Smooth muscle cell (in vitro differentiated cells): ENCODE results near the gene AGR3. TPM values are rescaled to one million over a fixed set of nuclear protein-coding genes. Genes with fewer than 3 reads are reported as not detected.

Source experiments
- DNase-seq: peaks from one replicate; lab custom pipeline; 2025; ENCODE audit not compliant: unreplicated experiment; lab: John Stamatoyannopoulos, UW
- H2AFZ ChIP-seq: fragments of 200-600 bp; sonication (generic); 2 replicates; pipeline ENCODE4 v1.6.0; 2016; ENCODE audit warnings: antibody characterized with exemption, low read depth, mild to moderate bottlenecking
- H3F3A ChIP-seq: fragments of 200-600 bp; sonication (generic); 2 replicates; pipeline ENCODE4 v1.6.0; 2017; ENCODE audit warnings: antibody characterized with exemption, low read depth
- H3K27ac ChIP-seq: fragments of 200-600 bp; sonication (generic); 2 replicates; pipeline ENCODE4 v1.5.1; 2016; ENCODE audit warnings: low read depth, mild to moderate bottlenecking
- H3K27me3 ChIP-seq: fragments of 200-600 bp; sonication (generic); 2 replicates; pipeline ENCODE4 v1.6.1; 2016; ENCODE audit warnings: low read depth, mild to moderate bottlenecking
- H3K36me3 ChIP-seq: fragments of 200-600 bp; sonication (generic); 2 replicates; pipeline ENCODE4 v1.5.1; 2016; ENCODE audit warnings: low read depth
- H3K4me1 ChIP-seq: fragments of 200-600 bp; sonication (generic); 2 replicates; pipeline ENCODE4 v1.5.1; 2016; ENCODE audit warnings: low read depth
- H3K4me2 ChIP-seq: fragments of 200-600 bp; sonication (generic); 2 replicates; pipeline ENCODE4 v1.6.0; 2016; ENCODE audit warnings: mild to moderate bottlenecking
- H3K4me3 ChIP-seq: fragments of 200-600 bp; sonication (generic); 2 replicates; pipeline ENCODE4 v1.5.1; 2016; ENCODE audit warnings: mild to moderate bottlenecking
- H3K79me2 ChIP-seq: fragments of 200-600 bp; sonication (generic); 2 replicates; pipeline ENCODE4 v1.6.0; 2016; ENCODE audit warnings: low read depth, mild to moderate bottlenecking
- H3K9ac ChIP-seq: fragments of 200-600 bp; sonication (generic); 2 replicates; pipeline ENCODE4 v1.6.0; 2016; ENCODE audit warnings: low read depth
- H3K9me3 ChIP-seq: fragments of 200-600 bp; sonication (generic); replicated peaks from 2 replicates; pipeline ENCODE4 v1.5.1; 2016; ENCODE audit warnings: low read depth
- H4K20me1 ChIP-seq: fragments of 200-600 bp; sonication (generic); 2 replicates; pipeline ENCODE4 v1.6.0; 2016; ENCODE audit warnings: low read depth
- WGBS: methylation state at CpG from one replicate; pipeline ENCODE4 v1.1.7; 2016; ENCODE audit warnings: low lambda C conversion rate; 5-methylcytosine and 5-hydroxymethylcytosine counted together
- polyA plus RNA-seq: library from polyadenylated mRNA; unstranded; fragments of >200 nt; fragmentation: Nextera tagmentation; extraction: Ambion mirVana; gene quantifications from 2 replicates; pipeline ENCODE4 v1.2.1, GENCODE V29; 2016
- total RNA-seq: library from RNA; depleted of rRNA; stranded (reverse); fragments of >200 nt; gene quantifications from 2 replicates; pipeline ENCODE4 v1.2.3, GENCODE V29; 2014
- TF ChIP-seq, protein P1 (sequence below): fragments of 200-600 bp; sonication (generic); IDR thresholded peaks from 2 replicates; pipeline ENCODE4 v1.5.1; 2017; ENCODE audit warnings: borderline replicate concordance, mild to moderate bottlenecking, antibody characterized with exemption; ENCODE audit not compliant: insufficient read depth, poor library complexity, severe bottlenecking

AGR3 gene
- total and polyA plus RNA-seq, 2 experiments from 2014 or later: not detected

DNA sequence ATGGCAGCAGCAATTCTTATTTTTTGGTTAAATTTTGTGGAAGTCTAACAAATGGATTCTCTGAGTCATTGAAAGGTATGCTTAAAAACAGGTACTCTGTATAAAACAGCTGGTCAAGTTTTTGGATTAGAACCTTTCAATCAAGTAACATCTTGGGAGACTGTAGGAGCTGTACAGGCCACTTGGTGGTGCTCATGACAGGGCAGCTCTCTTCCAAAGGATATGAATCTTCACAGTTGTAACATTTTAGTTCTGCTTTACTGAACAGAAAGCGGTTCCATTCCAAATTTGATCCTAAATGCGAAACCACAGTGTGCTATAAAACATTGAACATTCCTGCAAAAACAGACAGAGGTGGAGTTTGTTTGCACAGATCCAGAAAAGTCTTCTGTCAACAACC, 44.5 kb upstream of the AGR3 start:
- DNase-seq: no peak
- H3K4me2 ChIP-seq: no peak overlapping the region

DNA sequence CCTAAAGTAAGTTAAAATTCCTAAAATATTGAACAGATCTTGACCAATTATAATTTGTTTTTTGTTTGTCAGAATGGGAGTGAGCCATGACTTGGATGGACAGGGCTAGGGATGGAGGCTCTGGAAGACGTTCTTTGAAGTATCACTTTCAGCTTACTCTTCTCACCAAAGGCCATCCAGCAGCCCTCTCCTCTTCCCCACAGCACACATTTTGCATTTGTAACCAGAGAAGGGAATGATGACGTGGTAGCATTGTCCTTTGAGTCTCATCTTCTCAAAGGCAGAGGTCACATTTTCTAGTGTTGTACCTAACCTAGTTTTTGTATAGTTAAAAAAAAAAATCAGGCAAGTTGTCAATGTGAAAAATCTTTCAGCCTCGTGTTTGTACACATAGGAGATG, 43.8 kb upstream of the AGR3 start:
- DNase-seq: no peak
- no peak overlapping the region for H3K4me3 ChIP-seq
- TF ChIP-seq, protein P1, sequence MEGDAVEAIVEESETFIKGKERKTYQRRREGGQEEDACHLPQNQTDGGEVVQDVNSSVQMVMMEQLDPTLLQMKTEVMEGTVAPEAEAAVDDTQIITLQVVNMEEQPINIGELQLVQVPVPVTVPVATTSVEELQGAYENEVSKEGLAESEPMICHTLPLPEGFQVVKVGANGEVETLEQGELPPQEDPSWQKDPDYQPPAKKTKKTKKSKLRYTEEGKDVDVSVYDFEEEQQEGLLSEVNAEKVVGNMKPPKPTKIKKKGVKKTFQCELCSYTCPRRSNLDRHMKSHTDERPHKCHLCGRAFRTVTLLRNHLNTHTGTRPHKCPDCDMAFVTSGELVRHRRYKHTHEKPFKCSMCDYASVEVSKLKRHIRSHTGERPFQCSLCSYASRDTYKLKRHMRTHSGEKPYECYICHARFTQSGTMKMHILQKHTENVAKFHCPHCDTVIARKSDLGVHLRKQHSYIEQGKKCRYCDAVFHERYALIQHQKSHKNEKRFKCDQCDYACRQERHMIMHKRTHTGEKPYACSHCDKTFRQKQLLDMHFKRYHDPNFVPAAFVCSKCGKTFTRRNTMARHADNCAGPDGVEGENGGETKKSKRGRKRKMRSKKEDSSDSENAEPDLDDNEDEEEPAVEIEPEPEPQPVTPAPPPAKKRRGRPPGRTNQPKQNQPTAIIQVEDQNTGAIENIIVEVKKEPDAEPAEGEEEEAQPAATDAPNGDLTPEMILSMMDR: no peak

More for the DNA sequence above, 44.5 kb upstream of the AGR3 start:
- TF ChIP-seq, protein P1: peak; percentile 53
- Histone ChIP-seq H3K9ac (no peak overlapping the region), H2AFZ (peak overlapping the region; percentile 60), H3K4me1 (peaks cover 8% of the 10 kb centered on the region), H3K36me3 (no peaks in the 10 kb centered on the region), H3F3A (no peaks in the 10 kb centered on the region), H3K27me3 (no peaks in the 10 kb centered on the region), H3K9me3 (no peaks in the 10 kb centered on the region), H3K27ac (peak overlapping the region; percentile 20), H3K4me3 (no peak overlapping the region), H4K20me1 (no peaks in the 10 kb centered on the region), H3K79me2 (no peaks in the 10 kb centered on the region)
- WGBS: 61% methylated on average over 2 of the region's 2 CpGs

DNA sequence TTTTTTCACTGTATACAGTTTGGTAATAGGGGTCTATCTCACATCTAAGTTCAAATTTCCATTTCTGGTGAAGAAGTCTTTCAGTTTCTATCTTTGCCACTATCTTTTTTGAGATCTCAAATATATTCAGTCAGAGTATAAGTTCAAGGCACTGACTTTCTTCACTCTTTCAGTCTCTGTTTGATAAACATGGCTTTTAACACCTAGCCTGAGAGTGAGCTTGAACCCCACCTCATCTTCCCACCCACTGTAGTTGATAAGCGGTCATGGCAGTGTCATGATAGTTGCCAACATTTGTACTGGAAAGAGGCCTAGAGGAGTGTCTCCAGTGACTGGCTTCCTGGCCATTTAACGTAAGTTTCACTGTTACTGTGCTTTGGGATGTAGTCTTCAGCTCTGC, 41.2 kb upstream of the AGR3 start:
- no peak overlapping the region for H3K4me2 ChIP-seq
- H2AFZ ChIP-seq: no peak overlapping the region
- TF ChIP-seq, protein P1: no peak
- no peak for DNase-seq
- H3K4me3 ChIP-seq: no peak overlapping the region
- H3K4me1 ChIP-seq: peaks cover 11% of the 10 kb centered on the region
- no peak overlapping the region for H3K27ac ChIP-seq
- no peaks in the 10 kb centered on the region for H3K9me3 ChIP-seq
- H3F3A ChIP-seq: no peaks in the 10 kb centered on the region
- no peaks in the 10 kb centered on the region for H3K27me3 ChIP-seq
- no peaks in the 10 kb centered on the region for H3K79me2 ChIP-seq
- no peaks in the 10 kb centered on the region for H4K20me1 ChIP-seq
- no peak overlapping the region for H3K9ac ChIP-seq
- WGBS: 95% methylated on average over 2 of the region's 2 CpGs
- no peaks in the 10 kb centered on the region for H3K36me3 ChIP-seq

More for the DNA sequence above, 43.8 kb upstream of the AGR3 start:
- no peaks in the 10 kb centered on the region for H4K20me1 ChIP-seq
- no peak overlapping the region for H2AFZ ChIP-seq
- H3K79me2 ChIP-seq: no peaks in the 10 kb centered on the region
- H3K9ac ChIP-seq: no peak overlapping the region
- peaks cover 11% of the 10 kb centered on the region for H3K4me1 ChIP-seq
- no peak overlapping the region for H3K27ac ChIP-seq
- no peaks in the 10 kb centered on the region for H3K9me3 ChIP-seq
- H3K4me2 ChIP-seq: no peak overlapping the region
- no peaks in the 10 kb centered on the region for H3K27me3 ChIP-seq
- H3K36me3 ChIP-seq: no peaks in the 10 kb centered on the region
- H3F3A ChIP-seq: no peaks in the 10 kb centered on the region
- 74% methylated on average over 3 of the region's 3 CpGs for WGBS

DNA sequence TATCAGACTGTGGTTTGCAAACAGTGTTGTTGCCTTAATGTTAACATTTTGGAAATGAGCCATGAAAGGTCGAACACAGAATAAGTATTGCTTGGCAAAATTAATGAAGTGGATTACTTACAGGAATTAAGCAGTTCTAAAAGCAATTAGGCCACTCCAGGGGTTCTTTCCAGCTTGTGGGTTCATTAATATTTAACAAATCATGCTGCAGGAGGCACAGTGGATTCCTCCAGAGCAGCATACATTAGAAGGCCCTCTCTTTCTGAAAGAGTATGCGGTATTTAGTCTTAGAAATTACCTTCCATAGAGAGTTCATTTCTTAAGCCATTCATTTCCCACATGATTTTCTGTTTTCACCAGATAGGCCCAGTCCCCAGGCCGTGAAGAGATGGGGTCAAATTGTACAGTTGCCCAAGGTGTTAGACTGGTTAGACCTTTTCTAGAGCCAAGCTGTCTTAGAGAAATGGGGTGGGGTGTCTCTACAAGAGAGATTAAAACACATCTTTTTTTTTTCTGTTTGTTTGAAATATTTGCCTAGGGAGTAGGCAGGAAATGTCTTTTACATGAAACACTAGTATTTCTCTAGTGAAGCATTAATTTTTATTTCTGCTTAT, 40.0 kb upstream of the AGR3 start:
- Histone ChIP-seq H3K4me2 (no peak overlapping the region), H3K9ac (no peak overlapping the region), H4K20me1 (no peaks in the 10 kb centered on the region), H3K9me3 (no peaks in the 10 kb centered on the region), H3K4me3 (no peak overlapping the region), H3K36me3 (no peaks in the 10 kb centered on the region), H3F3A (no peaks in the 10 kb centered on the region), H3K79me2 (no peaks in the 10 kb centered on the region), H3K27me3 (no peaks in the 10 kb centered on the region), H2AFZ (no peak overlapping the region), H3K27ac (no peak overlapping the region), H3K4me1 (peaks cover 16% of the 10 kb centered on the region)
- TF ChIP-seq, protein P1: no peak
- 77% methylated on average over 3 of the region's 3 CpGs for WGBS
- no peak for DNase-seq
